ENCODE data around the gene FAM3D.

GRCh38 chr3:58597770-58598310 lies 68.7 kb downstream of the FAM3D start:
- no peak for TF ChIP-seq CTCF (IDR thresholded peaks at IDR 0.05; ENCODE audit: low read depth, low read length)
- no peak for TF ChIP-seq EZH2phosphoT487 (IDR thresholded peaks at IDR 0.05; ENCODE audit: low read depth)

All from OCI-LY3 (cell line).